ENCODE results near the gene TESK2.
A peak's percentile ranks its signal among the peaks of the same experiment; 100 is the strongest.
"Not testable (repeated sequence)": the region's sequence is repeated elsewhere in the genome, so short reads cannot be mapped to it uniquely, and the experiment has no call there.

The TESK2 gene

GRCh38 chr1:45510036-45510971, 19.3 kb upstream of the TESK2 start:
- DNase-seq = no peak

GRCh38 chr1:45508295-45509151, 17.6 kb upstream of the TESK2 start:
- DNase-seq = no peak

- DNase-seq = no peak
Observed at GRCh38 chr1:45507893-45508292, 16.9 kb upstream of the TESK2 start.

GRCh38 chr1:45507195-45507594, 16.2 kb upstream of the TESK2 start:
- DNase-seq = no peak

- no peak for DNase-seq
Observed at GRCh38 chr1:45503462-45504360, 12.7 kb upstream of the TESK2 start.

- DNase-seq = no peak
Observed at GRCh38 chr1:45501505-45501859, 10.5 kb upstream of the TESK2 start.

- DNase-seq = peak; percentile 21
Observed at GRCh38 chr1:45499415-45499769, 8.4 kb upstream of the TESK2 start.

GRCh38 chr1:45498279-45498678, 7.3 kb upstream of the TESK2 start:
- DNase-seq = no peak

GRCh38 chr1:45493116-45493697, 2.2 kb upstream of the TESK2 start:
- DNase-seq = peak; percentile 72

GRCh38 chr1:45492691-45493090, 1.7 kb upstream of the TESK2 start:
- no peak for DNase-seq

- DNase-seq = no peak
Observed at GRCh38 chr1:45491487-45492260, 711 bp upstream of the TESK2 start.

GRCh38 chr1:45490121-45490625, 790 bp downstream of the TESK2 start:
- no peak for DNase-seq

GRCh38 chr1:45489379-45489778, 1.6 kb downstream of the TESK2 start:
- DNase-seq = not testable (repeated sequence)

- DNase-seq = no peak
Observed at GRCh38 chr1:45488666-45489377, 2.1 kb downstream of the TESK2 start.

- no peak for DNase-seq
Observed at GRCh38 chr1:45485949-45486348, 5.0 kb downstream of the TESK2 start.

GRCh38 chr1:45479039-45479748, 11.8 kb downstream of the TESK2 start:
- DNase-seq = no peak

GRCh38 chr1:45478121-45478814, 12.7 kb downstream of the TESK2 start:
- DNase-seq = no peak

GRCh38 chr1:45477646-45478045, 13.3 kb downstream of the TESK2 start:
- no peak for DNase-seq

GRCh38 chr1:45474194-45474593, 16.8 kb downstream of the TESK2 start:
- DNase-seq = not testable (repeated sequence)

All from CD4-positive, alpha-beta T cell treated with Interleukin-17A for 4 hours (primary cell).